IgD-negative memory B cell (primary cell): ENCODE measurements around the gene MACROH2A1. TPM values are rescaled to one million over a fixed set of nuclear protein-coding genes. Genes with fewer than 3 reads are reported as not detected.

Source experiments
- H3K27ac Mint-ChIP-seq, 3 donors: one replicate each; pipeline ENCODE4 v1.8.0; 2020 to 2022; ENCODE audit warnings: mild to moderate bottlenecking in 3 of 3, mixed read lengths in 3 of 3, moderate library complexity in 1 of 3
- H3K27me3 Mint-ChIP-seq: one replicate; pipeline ENCODE4 v1.8.0; 2021; ENCODE audit warnings: mixed read lengths
- H3K36me3 Mint-ChIP-seq: one replicate; pipeline ENCODE4 v1.8.0; 2020; ENCODE audit warnings: mild to moderate bottlenecking, mixed read lengths
- H3K4me1 Mint-ChIP-seq, 3 donors: one replicate each; pipeline ENCODE4 v1.8.0; 2020 to 2022; ENCODE audit warnings: mixed read lengths in 3 of 3, mild to moderate bottlenecking in 1 of 3
- H3K4me3 Mint-ChIP-seq, 4 donors: one replicate each; pipeline ENCODE4 v1.8.0; 2020 to 2022; ENCODE audit warnings: mild to moderate bottlenecking in 4 of 4, mixed read lengths in 4 of 4, moderate library complexity in 3 of 4
- H3K9me3 Mint-ChIP-seq, 3 donors: one replicate each; pipeline ENCODE4 v1.8.0; 2020 to 2021; ENCODE audit warnings: mixed read lengths in 3 of 3, mild to moderate bottlenecking in 1 of 3
- polyA plus RNA-seq: library from polyadenylated mRNA; unstranded; fragments of 300-500 nt; fragmentation: Illumina TruSeq; gene quantifications from one replicate; pipeline ENCODE4 v1.2.3, GENCODE V29; 2021

The MACROH2A1 gene
- polyA plus RNA-seq, 1 donor from 2014 or later, result 121 TPM

DNA sequence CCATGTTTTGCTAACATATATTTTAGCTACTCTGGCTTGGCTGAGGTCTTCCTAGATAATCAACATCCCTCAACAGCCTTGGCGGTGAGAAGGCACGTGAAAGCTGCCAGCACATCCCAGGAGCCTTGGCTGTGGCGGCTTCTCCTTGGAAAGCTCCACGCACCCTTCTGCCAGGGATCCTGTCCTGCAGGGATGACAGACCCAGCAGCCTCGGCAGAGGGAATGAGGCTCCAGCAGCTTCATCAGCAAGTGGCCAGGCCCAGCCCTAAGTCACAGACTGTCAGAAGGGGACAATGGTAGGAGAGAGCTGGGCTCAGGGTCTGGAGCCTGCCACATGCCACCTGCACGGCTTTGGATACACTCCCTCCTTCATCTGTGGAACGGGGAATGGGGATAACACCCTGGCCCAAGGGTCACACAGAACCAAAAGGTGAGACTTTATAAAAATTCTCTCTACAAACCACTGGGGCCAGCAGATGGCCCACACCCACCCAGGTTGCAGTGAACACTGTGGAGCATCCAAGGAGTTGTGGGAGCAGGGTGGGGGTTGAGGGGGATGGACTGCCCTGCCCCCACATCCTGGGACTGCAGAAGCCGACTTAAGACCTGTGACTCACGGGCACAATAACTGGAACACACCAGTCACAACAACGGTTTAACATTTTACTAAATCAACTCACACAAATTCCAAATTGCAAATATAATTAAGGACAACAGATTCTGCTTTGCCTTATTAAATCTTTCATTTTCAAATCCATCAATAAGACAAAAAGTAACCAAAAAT is 65.1 kb downstream of the MACROH2A1 start:
- peaks cover 0 to 3% (median 3%) of the 10 kb centered on the region in 3 donors for H3K4me1 Mint-ChIP-seq
- no peak overlapping the region for H3K4me3 Mint-ChIP-seq
- H3K9me3 Mint-ChIP-seq, result peaks cover 0 to 2% (median 0%) of the 10 kb centered on the region in 3 donors
- H3K27ac Mint-ChIP-seq, result no peak overlapping the region
- H3K27me3 Mint-ChIP-seq, result no peaks in the 10 kb centered on the region
- H3K36me3 Mint-ChIP-seq, result peaks cover 2% of the 10 kb centered on the region

DNA sequence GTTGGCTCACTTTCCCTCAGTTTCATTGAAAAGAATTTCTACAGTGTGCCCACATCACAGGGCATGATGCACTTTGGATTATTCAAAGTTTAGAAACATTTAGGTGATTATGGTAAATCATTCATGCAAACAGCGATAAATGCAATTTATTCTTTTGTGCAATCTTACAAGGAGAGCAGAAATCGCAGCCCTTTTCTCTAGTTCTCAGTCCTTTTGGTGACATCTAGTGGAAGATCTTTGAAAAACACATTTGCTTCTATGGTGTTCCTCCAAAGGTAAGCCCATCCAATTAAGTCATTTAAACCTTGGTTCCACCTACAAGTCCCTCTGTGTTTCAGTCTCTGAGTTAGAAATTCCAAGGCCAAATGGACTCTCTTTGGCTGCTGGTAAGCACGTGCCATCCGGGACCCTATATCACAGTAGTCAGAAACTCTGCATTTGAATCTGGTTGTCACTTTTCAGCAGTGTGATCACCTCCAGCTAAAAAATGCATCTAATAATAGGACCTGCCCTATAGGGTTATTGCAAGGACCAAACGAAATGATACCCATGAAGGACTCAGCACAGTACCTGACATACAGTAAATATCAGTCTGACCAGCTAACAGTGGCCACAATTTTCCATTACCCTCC is 66.4 kb downstream of the MACROH2A1 start:
- Mint-ChIP-seq H3K4me1 (peaks cover 0 to 3% (median 3%) of the 10 kb centered on the region in 3 donors), H3K36me3 (peaks cover 4% of the 10 kb centered on the region), H3K27ac (no peak overlapping the region), H3K27me3 (no peaks in the 10 kb centered on the region), H3K9me3 (peaks cover 0 to 2% (median 0%) of the 10 kb centered on the region in 3 donors), H3K4me3 (no peak overlapping the region)

DNA sequence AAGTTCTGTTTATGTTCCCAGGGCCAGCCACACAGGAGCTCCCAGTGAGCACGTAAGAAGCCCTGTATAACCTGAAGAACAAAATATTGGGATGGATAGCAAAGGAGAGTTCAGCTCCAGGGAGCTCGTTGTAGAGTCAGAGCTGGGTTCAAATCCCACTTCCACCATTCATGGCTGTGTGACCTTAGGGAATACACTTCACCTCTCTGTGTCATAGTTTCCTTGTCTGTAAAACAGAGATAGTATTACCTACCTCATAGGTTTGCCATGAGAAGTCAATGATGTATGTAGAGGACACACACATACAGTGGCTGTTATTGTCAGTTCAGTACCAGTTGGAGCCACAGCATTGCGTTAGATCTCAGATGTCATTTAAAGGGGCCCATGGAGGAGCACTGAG is 67.4 kb downstream of the MACROH2A1 start:
- peaks cover 4% of the 10 kb centered on the region for H3K36me3 Mint-ChIP-seq
- peaks cover 0 to 3% (median 3%) of the 10 kb centered on the region in 3 donors for H3K4me1 Mint-ChIP-seq
- H3K9me3 Mint-ChIP-seq, result peaks cover 0 to 2% (median 0%) of the 10 kb centered on the region in 3 donors
- no peaks in the 10 kb centered on the region for H3K27me3 Mint-ChIP-seq
- no peak overlapping the region for H3K4me3 Mint-ChIP-seq
- H3K27ac Mint-ChIP-seq, result no peak overlapping the region

DNA sequence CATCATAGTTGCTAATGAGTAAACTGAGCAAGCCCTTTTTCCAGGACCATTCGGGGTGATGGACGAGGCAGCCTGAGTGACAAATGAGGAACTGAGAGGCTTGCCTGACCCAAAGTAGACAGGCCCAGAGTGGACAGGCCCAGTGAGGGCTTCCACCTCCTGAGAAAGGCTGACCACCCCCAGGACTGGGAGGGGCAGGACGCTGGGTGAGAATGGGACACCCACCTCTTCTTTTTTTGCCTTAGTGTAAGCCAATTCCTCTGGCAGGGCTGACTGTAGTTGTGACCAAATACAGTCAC is 68.3 kb downstream of the MACROH2A1 start:
- Mint-ChIP-seq H3K27ac (no peak overlapping the region), H3K4me1 (peaks cover 0 to 3% (median 3%) of the 10 kb centered on the region in 3 donors), H3K4me3 (no peak overlapping the region), H3K9me3 (peaks cover 0 to 2% (median 0%) of the 10 kb centered on the region in 3 donors), H3K27me3 (no peaks in the 10 kb centered on the region), H3K36me3 (peaks cover 4% of the 10 kb centered on the region)

DNA sequence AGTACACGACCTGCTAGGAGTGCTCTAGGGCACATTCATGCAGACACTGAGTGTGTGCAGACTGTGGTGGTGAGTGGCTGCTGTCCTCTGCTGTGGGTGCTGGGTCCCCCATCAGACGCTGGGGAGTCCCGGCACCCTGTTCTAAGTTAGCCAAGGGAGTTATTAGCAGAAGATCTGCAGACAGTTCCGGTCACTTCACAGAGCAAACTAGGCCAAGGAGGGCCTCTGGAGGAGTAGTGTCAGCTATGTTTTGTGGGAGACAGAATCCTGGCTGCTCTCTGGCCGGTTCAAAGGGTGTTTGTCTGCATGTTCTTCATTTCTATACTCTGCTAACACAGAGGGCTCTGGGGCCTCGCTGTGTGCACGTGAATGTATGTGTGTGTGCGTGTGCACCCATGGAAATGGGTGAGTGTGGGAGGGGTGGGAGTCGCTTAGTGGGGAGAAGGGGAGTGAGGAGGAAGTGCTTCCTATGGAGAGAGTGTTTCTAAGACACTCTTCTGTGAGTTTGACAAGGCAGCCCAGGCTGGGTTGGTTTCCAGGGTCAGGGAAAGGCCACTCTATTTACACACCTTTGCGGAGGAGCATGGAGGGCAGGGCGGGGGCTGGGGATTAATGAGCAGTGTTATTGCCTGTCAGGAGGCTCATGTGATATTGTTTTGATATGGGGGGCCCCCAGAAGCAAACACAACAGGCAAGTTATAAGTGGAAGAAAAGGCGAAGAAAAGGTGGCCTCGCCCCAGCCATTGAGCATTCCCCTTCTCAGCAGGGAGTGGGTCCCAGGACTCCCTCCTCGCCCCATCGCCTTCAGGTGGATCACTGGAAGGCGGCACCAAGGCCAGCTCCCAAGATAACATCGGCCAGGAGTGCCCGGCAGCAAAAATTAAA is 68.9 kb downstream of the MACROH2A1 start:
- H3K36me3 Mint-ChIP-seq, result peaks cover 4% of the 10 kb centered on the region
- H3K27me3 Mint-ChIP-seq, result no peaks in the 10 kb centered on the region
- H3K4me3 Mint-ChIP-seq, result no peak overlapping the region
- no peak overlapping the region for H3K27ac Mint-ChIP-seq
- peaks cover 0 to 2% (median 0%) of the 10 kb centered on the region in 3 donors for H3K9me3 Mint-ChIP-seq
- H3K4me1 Mint-ChIP-seq, result peaks cover 0 to 3% (median 3%) of the 10 kb centered on the region in 3 donors

DNA sequence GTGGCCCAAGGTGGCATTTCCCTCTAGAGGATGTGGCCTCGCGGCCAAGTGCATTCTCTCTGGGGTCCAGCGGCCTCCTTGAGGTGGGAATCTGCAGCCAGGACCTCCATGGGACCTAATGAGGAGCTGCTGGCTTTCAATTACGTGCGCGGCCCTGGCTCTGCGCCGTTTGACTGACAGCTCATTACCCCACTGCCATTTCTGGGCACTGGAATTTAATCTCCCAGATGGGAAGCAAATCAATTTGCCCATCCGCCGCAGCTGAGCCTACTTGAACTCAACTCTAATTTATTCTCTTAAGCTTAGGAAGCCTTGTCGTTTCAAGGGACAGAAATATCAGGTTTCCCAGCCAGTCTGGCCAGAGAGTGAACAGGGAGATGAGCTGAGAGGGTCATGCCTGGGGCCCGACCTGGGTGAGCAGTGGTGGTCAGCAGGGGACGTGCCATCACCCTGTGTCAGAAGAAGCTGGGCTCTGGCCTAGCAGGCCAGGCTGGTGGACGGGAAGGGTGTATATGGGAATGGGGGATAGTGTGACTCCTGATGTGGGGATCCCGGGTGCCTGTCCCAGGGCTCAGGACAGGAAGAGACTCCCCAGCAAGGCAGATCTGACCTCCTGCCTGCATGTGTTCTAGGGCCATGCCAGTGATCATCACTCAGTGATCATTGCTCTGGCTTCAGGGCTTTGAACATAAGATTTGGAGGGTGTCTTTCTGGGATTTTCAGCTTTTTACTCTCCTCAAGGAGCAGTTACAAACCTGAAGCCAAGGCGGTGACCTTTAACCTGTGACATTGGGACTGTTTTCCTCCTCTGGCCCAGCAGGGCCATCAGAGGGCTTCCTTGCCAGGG is 69.7 kb downstream of the MACROH2A1 start:
- H3K9me3 Mint-ChIP-seq, result peaks cover 0 to 2% (median 0%) of the 10 kb centered on the region in 3 donors
- peaks cover 0 to 3% (median 3%) of the 10 kb centered on the region in 3 donors for H3K4me1 Mint-ChIP-seq
- H3K36me3 Mint-ChIP-seq, result peaks cover 4% of the 10 kb centered on the region
- no peaks in the 10 kb centered on the region for H3K27me3 Mint-ChIP-seq
- no peak overlapping the region for H3K4me3 Mint-ChIP-seq
- no peak overlapping the region for H3K27ac Mint-ChIP-seq

DNA sequence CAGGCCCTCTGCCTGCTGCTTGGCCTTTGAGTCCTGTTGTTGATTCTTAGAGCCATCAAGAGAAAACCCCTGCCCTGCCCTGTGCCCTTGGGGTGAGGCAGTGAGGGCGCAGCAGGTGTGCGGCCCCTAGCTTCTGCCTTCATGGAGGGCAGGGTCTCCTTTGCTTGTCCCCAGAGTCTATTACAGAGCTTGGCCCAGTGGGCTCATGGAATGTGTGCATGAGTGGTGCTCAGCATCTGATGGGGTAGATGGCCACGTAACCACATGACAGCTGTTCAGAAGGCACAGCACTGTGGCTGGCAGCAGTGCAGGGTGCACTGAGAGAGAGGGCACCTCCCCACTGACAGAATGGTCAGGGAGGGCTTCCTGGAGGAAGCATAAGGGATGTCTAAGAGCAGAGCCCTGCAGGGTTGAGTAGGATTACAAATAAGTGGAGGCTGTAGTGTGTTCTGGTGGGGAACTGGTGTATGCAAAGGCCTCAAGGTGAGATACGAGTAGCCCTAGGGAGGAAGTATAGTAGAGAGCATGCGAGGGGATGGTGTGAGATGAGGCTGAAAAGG is 70.8 kb downstream of the MACROH2A1 start:
- H3K36me3 Mint-ChIP-seq, result peaks cover 4% of the 10 kb centered on the region
- peaks cover 0 to 3% (median 3%) of the 10 kb centered on the region in 3 donors for H3K4me1 Mint-ChIP-seq
- no peaks in the 10 kb centered on the region for H3K27me3 Mint-ChIP-seq
- H3K4me3 Mint-ChIP-seq, result no peak overlapping the region
- no peak overlapping the region for H3K27ac Mint-ChIP-seq
- H3K9me3 Mint-ChIP-seq, result peaks cover 0 to 2% (median 0%) of the 10 kb centered on the region in 3 donors

DNA sequence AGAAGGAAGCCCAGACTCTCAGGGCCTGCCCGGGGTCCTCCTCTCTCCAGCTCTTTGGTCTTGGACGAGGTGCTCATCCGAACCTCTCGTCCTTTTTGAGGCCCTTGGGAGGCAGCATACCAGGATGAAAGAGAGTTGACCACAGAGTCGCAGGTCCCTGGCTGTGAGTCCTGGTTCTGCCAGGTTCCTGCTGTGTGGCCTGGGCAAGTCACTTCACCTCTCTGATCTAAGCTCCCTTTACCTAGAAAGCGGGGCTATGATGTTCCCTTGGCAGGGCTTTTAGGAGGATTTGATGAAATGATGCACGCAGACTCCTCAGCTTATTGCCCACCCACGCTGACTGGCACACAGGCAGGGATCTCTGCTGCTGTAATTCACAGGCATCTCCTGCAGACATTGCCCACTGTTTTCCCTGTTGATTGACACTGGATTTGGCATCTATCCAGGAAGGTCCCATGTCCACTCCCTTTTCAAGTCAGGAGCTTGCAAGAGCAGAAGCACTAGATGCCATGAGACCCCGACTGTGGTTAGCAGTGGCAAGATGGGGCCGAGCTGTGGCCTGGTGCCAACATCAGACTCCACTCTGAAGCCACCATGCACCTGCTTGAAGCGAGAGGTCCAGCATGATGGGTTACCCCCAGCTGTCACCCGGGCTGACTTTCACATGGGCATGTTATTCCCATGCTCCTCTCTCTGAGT is 71.5 kb downstream of the MACROH2A1 start:
- Mint-ChIP-seq H3K27me3 (no peaks in the 10 kb centered on the region), H3K27ac (no peak overlapping the region), H3K36me3 (peaks cover 4% of the 10 kb centered on the region), H3K4me1 (peaks cover 0 to 3% (median 2%) of the 10 kb centered on the region in 3 donors), H3K9me3 (peaks cover 0 to 2% (median 0%) of the 10 kb centered on the region in 3 donors), H3K4me3 (no peak overlapping the region)

DNA sequence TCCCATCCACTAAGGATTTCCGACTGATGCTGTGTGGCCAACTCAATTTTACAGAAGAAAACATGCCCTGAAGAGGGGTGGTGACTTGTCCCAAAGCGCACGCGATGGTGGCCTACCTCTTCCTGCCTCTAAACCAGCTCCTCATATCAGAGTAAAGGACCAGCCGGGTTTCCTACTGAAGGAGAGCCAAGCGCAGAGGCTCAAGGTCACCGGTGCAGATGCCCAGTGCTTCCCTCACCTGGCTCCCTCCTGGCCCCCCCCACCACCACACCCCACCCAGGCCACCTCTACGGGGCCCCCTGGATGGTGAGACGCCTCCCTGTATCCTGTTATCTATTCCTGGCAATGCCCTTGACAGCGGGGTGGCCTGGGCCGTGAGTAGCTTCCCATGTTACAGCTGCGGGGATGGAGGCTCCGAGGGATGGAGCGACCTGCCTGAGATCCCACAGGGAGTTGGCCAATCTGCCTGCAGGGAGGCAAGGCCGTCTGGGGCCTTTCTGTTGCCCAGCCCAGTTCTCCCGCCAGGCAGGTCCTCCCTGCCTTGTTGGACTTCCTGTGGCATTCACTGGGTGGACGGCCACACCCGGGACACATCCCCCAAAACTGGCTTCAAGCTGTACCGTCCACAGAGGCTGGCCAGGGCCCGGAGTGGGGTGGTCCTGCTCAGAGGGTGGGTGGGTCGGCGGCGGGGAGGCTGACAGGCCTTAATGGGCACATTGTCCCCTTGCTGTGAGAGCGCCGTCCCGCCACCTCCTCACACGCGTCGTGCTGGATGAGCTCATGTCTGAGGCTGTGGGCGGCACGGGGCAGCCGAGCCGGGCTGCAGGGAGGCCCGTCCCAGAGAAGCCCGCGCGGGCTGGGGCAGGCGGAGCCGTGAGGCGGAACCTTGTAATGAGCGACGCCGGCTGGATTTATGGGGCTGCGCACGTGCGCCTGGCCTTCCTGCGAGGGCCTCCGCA is 72.5 kb downstream of the MACROH2A1 start:
- H3K36me3 Mint-ChIP-seq, result peaks cover 4% of the 10 kb centered on the region
- no peaks in the 10 kb centered on the region for H3K27me3 Mint-ChIP-seq
- H3K4me3 Mint-ChIP-seq, result no peak overlapping the region
- no peaks in the 10 kb centered on the region for H3K4me1 Mint-ChIP-seq
- peaks cover 0 to 2% (median 0%) of the 10 kb centered on the region in 3 donors for H3K9me3 Mint-ChIP-seq
- no peak overlapping the region for H3K27ac Mint-ChIP-seq

DNA sequence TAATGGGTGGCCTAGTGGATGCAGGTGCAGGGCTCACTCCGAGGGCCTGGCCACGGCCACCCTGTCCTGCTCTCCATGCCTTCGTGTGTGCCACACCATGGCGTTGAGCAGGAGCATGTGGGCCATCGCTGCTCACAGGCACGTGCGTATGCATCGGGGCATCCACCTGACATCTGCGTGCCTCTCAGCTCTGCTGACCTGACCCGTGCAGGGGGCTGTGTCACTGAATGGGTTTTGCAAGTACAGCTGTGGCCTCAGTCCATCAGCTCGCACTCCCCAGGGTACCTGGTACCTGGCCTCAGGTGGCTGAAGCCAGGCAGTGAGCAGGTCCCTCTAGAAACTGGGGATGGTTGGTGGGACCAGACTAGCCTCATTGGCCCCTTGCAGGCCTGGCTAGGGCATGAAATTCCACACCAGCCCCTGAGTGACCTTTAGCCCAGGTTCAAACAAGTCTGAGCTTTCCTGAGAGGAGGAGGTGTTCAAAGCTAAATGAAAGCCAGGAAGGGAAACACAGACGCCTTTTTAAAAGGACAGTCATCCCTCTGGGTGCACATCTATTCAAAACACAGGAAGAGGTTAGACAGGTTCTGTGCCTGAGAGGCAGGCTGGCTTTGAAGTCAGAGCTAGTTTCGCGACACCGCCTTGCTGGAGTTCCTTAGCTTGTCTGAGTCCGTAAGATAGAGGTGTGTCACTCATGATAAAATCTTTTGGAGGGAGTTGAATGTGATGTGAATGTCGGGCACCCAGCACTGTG is 74.0 kb downstream of the MACROH2A1 start:
- no peak overlapping the region for H3K4me3 Mint-ChIP-seq
- peaks cover 0 to 2% (median 0%) of the 10 kb centered on the region in 3 donors for H3K9me3 Mint-ChIP-seq
- no peak overlapping the region for H3K27ac Mint-ChIP-seq
- H3K36me3 Mint-ChIP-seq, result peaks cover 2% of the 10 kb centered on the region
- no peaks in the 10 kb centered on the region for H3K27me3 Mint-ChIP-seq
- no peaks in the 10 kb centered on the region for H3K4me1 Mint-ChIP-seq

DNA sequence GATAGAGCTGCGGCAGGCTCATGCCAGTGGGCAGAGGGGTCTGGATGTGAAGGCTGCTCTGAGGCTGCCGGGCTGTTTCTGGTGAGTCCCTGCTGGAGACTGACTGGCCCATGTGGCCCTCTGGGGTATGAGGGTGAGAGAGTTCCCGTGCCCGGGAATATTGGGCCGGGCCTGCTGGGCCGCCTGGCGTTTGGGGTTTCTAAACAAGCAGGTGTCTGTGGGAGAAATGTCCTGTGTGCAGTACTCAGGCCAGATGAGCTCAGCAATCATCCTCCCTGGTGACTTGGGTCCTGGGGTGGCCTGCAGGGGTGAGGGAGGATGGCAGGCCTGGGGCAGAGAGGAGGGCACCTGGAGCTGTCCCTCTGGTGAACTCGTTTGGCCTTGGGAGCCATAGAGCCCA is 74.9 kb downstream of the MACROH2A1 start:
- no peaks in the 10 kb centered on the region for H3K9me3 Mint-ChIP-seq
- H3K4me3 Mint-ChIP-seq, result no peak overlapping the region
- no peaks in the 10 kb centered on the region for H3K27me3 Mint-ChIP-seq
- H3K4me1 Mint-ChIP-seq, result no peaks in the 10 kb centered on the region
- peaks cover 2% of the 10 kb centered on the region for H3K36me3 Mint-ChIP-seq
- H3K27ac Mint-ChIP-seq, result no peak overlapping the region

DNA sequence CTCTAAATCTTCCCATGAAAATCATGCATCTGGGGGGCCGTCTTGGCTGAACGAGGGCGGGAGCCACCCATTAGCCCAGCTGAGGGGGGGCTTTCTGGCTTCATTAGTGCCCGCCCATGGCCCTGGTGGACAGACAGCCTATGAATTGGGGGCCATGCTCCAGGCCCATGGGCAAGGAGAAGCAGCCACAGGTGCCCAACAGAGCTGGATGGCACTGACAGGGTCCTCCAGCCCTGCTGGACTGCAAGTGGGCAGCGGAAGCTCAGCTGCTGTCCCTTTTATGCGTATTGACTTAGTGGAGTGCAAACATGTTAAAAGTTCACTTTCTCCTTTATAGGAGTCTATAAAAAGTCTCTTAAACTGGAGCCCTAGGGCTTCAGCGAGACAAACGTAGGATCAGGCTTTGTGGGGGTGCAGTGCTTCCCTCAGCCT is 75.3 kb downstream of the MACROH2A1 start:
- Mint-ChIP-seq H3K36me3 (peaks cover 2% of the 10 kb centered on the region), H3K9me3 (no peaks in the 10 kb centered on the region), H3K4me1 (no peaks in the 10 kb centered on the region), H3K4me3 (no peak overlapping the region), H3K27ac (no peak overlapping the region), H3K27me3 (no peaks in the 10 kb centered on the region)
